ENCODE data around the gene ZNF782.
"Not testable (repeated sequence)": the region's sequence is repeated elsewhere in the genome, so short reads cannot be mapped to it uniquely, and the experiment has no call there.

Gene ZNF782

GRCh38 chr9:96852676-96853075 lies 1.6 kb downstream of the ZNF782 start:
- DNase-seq, result no peak

- DNase-seq, result no peak
These were observed 10.3 kb downstream of the ZNF782 start for GRCh38 chr9:96844040-96844439.

GRCh38 chr9:96818533-96818932 lies 35.8 kb downstream of the ZNF782 start:
- DNase-seq, result no peak

GRCh38 chr9:96817973-96818372 lies 36.3 kb downstream of the ZNF782 start:
- no peak for DNase-seq

- DNase-seq, result no peak
These were observed 40.7 kb downstream of the ZNF782 start for GRCh38 chr9:96813607-96814006.

- not testable (repeated sequence) for DNase-seq
These were observed 55.4 kb downstream of the ZNF782 start for GRCh38 chr9:96798959-96799358.

GRCh38 chr9:96784021-96784420 lies 70.3 kb downstream of the ZNF782 start:
- no peak for DNase-seq

- no peak for DNase-seq
These were observed 72.1 kb downstream of the ZNF782 start for GRCh38 chr9:96782235-96782634.

- no peak for DNase-seq
These were observed 72.8 kb downstream of the ZNF782 start for GRCh38 chr9:96781552-96781951.

- DNase-seq, result peak in 1 of 3 experiments; percentile 43
These were observed 75.2 kb downstream of the ZNF782 start for GRCh38 chr9:96779089-96779488.

GRCh38 chr9:96777426-96777864 lies 76.9 kb downstream of the ZNF782 start:
- DNase-seq, result no peak

GRCh38 chr9:96771124-96771523 lies 83.2 kb downstream of the ZNF782 start:
- no peak for DNase-seq

GRCh38 chr9:96769989-96770388 lies 84.3 kb downstream of the ZNF782 start:
- no peak for DNase-seq
